NCI-H2196 (cell line): Measurements from ENCODE around the gene BCAS3.
"Not testable (repeated sequence)": the region's sequence is repeated elsewhere in the genome, so short reads cannot be mapped to it uniquely, and the experiment has no call there.

ENCODE experiments used
- DNase-seq: peaks from one replicate; lab custom pipeline; 2025; ENCODE audit not compliant: unreplicated experiment; lab: John Stamatoyannopoulos, UW

BCAS3 gene

DNA sequence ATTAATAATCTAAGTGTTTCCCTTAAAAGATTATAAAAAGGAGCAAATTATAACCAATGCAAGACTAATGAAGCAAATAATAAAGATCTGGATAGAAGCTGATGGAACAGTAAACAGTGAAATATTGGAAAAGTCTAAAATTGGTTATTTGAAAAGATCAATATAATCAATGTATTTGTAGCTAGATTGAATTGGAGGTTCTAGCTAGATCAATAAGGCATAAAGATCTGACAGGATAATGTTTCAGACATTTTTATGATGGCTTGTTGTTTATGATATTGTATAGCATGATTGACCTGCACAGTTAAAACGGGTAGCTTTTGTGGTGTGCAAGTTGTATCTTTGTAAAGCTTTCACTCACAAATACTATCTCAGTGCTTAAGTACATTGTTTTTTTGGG is 245.3 kb downstream of the BCAS3 start:
- no peak for DNase-seq

DNA sequence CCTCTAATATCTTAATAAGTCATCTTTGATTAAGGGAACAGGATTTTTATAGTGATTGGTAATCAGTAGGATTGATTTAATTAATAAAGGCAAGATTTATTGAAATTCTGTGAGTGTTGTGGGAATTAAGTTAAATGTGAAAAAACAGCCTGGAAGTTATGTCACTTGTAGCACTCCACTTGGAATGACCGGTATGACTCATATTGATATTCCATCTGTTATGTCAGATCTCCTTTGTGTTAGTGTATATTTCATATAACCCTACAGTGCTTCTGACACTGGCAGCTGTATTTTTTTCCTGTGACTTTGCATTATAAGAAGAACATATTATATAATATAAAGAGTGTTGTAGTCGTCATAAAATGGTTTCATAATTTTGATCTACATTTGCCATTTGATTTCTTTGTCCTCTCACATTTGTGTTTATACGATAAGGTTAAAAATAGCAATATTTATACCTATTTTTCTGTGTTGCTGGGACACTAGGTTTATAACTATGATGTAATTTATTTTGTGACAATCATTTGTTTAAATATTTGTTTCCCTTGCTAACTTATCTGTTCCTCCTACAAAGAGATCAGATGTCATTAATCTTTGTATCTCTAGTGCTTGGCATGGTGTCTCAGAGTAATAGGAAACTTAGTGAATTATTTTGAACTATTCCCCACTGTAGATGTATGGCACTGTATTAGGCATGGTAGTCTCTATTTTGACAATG is 249.0 kb downstream of the BCAS3 start:
- DNase-seq = no peak

DNA sequence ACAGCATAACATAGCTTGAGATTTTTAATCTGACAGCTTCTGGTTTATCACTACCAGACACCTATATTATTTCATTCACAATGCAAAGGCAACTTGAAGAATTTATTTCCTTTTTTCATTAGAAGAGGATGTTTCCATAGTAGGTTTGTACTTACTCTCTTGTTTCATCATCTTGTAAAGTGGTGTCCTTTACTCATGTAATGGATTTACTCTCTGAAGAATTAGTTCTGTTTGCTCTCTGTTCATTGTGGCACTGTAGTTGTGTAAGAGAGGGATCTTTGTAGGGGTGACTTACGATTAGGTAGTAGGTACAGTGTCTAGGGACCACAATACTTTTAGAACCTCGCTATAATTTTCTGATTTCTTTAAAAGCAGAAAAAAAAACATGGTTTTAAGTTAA is 256.1 kb downstream of the BCAS3 start:
- DNase-seq = no peak

DNA sequence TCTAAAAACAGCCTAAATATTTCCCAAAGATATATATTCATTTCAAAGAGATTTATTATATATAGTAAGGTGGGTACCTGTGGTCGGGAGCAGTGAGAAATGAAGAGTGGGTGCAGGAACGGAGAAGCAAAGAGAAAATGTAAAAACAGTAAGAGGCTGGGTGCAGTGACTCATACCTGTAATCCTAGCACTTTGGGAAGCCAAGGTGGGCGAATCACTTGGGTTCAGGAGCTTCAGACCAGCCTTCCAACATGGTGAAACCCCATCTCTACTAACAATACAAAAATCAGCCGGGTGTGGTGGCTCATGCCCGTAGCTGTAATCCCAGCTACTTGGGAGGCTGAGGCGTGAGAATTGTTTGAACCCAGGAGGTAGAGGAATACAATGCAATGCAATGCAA is 257.1 kb downstream of the BCAS3 start:
- no peak for DNase-seq

DNA sequence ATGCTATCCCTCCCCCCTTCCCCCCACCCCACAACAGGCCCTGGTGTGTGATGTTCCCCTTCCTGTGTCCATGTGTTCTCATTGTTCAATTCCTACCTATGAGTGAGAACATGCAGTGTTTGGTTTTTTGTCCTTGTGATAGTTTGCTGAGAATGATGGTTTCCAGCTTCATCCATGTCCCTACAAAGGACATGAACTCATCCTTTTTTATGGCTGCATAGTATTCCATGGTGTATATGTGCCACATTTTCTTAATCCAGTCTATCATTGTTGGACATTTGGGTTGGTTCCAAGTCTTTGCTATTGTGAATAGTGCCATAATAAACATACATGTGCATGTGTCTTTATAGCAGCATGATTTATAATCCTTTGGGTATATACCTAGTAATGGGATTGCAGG is 258.3 kb downstream of the BCAS3 start:
- DNase-seq = not testable (repeated sequence)

DNA sequence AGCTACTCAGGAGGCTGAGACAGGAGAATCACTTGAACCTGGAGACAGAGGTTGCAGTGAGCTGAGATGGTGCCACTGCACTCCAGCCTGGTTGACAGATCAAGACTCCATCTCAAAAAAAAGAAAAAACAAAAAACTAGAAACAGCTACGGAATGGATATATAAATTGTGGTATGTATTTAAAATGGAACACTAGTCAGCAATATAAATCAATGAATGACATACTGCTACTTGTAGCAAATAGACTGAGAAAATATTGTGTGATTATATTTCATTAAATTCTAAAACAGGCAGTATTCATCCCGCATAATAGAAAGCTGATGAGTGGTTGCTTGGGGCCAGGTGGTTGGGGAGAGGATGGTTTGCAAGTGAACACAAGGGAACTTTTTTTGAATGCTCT is 261.7 kb downstream of the BCAS3 start:
- DNase-seq = no peak

DNA sequence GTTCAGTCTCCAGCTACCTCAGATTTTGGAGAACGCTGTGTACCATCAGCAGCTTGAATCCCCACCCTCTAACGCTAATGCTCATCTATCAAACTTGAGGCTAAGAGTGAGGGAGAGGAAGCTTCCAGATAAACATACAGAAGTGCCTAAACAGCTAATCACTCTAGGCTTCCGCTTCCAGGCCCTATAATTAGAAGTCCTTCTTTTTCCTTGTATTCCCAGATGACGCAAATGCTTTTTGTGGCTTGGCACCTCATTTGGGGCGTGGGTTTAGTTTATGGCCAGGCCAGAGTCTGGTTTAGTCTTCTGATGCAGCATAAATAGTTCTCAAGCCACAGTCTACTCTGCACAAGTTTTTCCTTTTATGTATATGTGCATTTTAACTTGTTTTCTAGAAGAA is 263.4 kb downstream of the BCAS3 start:
- DNase-seq = no peak

DNA sequence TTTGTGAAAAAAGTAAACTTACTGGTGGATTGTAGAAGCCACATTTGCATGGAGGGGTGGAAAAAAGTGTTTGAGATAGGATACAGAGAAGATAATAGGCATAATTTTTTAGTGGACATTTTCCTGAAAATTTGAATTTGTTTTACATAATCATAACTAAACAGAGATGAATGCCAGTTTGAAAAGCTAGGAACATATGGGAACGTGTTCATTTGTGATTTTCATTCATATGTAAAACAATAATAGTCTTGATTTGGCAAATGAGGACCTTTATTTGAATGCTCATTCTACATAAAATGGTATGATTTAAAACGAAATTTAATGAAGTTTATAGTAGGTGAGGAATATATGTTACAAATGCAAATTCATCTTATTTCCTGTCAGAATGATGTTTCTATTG is 263.9 kb downstream of the BCAS3 start:
- no peak for DNase-seq

DNA sequence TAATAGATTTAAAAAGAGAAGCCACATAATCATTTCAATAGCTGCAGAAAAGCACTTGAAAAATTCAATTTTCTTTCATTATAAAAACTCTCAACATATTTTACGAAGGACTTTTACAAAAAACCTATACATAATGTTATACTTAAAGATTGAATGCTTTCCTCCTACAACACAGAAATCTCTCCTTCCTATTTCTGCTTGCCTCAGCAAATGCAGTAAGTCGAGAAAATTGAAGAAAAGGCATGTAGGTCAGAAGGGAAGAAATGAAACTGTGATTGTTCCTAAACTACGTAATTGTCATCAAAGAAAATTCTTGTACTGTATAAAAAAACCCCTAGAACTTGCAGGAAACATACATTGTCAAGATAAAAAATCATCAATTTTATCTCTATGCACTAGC is 267.1 kb downstream of the BCAS3 start:
- DNase-seq = no peak

DNA sequence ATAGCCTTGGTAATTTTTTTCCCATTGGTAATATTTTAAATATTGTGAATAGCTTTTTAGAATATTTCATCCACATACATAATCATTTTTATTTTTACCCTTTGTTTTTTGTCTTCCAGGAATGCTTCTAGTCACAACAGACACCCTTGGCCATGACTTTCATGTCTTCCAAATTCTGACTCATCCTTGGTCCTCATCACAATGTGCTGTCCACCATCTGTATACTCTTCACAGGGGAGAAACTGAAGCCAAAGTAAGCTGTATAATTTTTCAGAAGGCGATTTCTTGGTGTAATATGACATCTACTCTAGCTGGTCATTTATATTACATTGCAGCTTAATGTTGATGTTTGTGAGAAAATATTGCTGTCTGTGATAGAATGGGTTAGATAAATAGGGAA is 269.4 kb downstream of the BCAS3 start:
- no peak for DNase-seq

DNA sequence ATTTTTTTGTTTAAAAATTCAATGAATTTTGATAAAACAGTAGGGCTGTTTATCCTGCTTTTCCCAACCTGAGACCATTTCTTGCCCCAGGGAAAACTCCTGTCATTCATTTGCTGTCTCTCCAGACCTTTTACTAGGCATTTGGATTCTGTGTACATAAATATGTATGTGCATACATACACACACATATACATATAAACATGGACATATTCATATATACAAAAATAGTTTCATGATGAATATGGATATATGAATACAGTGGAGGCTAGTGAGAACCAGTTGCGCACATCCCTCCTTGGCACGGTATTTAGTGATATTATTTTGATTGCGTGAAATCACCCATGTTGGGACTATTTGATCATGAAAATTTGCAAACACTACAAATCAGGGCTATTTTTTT is 269.9 kb downstream of the BCAS3 start:
- DNase-seq = no peak

DNA sequence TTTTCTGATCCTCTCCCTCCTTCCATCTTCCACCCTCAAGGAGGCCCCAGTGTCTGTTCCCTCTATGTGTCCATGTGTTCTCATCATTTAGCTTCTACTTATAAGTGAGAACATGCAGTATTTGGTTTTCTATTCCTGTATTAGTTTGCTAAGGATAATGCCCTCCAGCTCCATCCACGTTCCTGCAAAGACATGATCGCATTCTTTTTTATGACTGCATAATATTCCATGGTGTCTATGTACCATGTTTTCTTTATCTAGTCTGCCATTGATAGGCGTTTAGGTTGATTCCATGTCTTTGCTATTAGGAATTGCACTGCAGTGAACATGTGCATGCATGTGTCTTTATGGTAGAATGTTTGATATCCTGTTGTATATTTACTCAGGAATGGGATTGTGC is 275.1 kb downstream of the BCAS3 start:
- no peak for DNase-seq

DNA sequence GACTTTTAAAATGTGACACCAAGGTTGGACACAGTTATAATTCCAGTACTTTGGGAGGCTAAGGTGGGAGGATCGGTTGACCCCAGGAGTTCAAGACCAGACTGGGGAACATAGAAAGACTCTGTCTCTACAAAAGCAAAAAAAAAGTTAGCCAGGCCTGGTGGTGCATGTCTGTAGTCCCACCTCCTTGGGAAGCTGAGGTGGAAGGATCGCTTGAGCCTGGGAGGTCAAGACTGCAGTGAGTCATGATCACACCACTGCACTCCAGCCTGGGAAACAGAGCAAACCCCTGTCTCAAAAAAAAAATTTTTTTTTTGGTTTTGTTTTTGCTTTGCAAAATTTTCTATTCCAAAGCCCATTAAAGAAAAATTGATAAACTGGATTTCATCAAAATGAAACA is 281.4 kb downstream of the BCAS3 start:
- no peak for DNase-seq

DNA sequence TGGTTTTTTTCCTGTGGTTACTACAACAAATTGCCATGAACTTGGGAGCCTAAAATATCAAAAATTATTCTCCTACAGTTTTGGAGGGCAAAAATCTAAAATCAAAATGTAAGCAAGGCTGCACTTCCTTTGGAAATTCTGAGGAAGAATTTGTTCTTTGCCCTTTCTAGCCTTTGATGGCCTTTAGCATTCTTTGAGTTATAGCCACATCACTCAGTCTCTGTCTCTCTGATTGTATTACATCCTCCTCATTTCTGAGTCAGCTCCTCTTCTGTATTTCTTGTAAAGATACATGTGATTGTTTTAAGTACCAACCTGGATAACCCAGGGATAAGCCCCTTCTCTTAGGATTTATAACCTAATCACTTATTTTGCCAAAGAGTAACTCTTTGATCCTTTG is 282.0 kb downstream of the BCAS3 start:
- DNase-seq = no peak

DNA sequence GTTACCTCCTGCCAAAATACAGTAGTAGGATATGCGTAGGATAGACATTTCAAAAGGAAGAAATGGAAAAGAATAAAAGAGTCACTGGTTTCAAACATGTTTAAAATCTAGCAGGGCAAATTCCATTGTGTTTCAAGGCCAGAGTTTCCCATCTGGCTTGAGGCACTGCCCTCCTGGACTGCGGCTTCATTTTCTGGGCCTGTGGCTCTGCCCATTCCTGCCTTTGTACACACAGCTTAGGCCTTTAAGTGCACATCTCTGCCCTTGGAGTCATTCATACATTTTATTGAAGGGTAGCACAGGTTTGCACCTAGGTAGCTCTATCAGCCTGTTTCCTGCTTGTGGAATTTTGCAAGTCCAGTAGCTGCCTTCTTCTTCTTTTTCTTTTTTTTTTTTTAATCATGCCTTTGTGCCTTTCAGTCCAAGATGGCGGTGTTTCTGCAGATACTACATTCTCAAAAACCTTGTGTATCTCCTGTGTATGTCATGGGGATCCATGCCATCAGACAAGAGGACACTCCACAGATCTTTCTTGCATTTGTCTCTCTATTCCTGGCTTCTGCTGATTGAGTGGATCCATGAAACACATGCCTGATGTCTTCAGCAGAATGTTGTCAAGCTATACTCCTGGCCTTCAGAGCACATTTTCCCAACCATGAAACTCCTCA is 282.9 kb downstream of the BCAS3 start:
- no peak for DNase-seq

DNA sequence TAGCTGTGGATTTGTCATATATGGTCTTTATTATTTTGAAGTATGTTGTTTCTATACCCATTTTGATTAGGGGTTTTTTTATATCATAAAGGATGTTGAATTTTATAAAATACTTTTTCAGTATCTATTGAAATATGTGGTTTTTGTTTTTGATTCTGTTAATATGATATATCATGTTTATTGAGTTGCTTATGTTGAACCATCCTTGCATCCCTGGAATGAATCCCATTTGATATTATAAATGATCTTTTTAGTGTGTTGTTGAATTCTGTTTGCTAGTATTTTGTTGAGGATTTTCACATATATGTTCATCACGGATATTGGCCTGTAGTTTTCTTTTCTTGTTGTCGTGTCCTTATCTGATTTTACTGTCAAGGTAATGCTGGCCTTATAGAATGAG is 286.5 kb downstream of the BCAS3 start:
- DNase-seq = no peak

DNA sequence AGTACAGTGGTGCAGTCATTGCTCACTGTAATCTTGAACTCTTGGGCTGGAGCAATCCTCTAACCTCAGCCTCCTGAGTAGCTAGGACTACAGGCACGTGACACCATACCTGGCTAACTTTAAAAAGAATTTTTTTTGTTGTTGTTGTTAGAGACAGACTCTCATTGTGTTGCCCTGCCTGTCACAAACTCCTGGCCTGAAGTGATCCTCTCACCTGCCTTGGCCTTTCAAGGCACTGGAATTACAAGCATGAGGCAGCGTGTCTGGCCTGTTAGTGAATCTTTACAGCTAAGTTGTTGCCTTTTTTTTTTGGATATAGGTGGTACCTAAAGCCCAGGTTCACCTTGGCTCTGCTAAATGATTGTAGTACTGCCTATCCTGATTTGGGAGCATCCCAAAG is 290.6 kb downstream of the BCAS3 start:
- DNase-seq = no peak

DNA sequence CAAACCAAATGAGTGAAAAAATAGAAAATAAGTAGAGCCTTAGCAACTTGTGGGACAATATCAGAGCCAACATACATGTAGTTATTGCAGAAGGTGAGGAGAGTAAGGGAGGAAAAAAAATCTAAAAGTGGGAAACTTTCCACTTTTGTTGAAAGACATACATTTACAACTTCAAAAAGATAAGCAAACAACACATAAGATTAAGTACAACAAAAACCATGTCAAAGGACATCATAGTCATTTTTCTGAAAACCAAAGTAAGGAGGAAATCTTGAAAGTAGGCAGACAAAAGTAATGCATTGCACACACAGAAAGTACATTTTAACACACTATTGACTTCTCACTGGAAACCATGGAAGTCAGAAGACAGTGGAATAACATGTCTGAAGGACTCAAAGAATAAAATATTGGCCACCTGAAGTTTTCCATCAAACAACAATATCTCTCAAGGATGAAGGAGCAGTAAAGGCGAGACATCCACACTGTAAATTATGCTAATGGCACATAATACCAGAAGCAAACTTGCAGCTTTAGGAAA is 291.9 kb downstream of the BCAS3 start:
- DNase-seq = no peak

DNA sequence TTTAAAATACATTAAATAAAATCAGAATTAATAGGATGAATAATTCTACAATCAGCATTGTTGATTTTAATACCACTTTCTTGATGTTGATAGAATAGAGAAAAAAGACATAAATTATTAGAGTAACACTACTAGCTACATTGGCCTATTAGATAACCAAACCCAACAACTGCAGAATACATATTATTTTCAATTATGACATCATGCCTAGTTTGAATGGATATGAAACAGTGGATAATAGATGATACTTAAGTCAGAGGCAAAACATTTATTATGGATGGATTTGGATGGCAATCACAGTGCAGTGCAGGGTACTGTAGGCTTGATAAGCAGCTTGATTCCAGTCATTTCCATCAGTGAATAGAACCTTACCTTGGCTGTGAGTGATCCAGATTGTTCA is 293.1 kb downstream of the BCAS3 start:
- no peak for DNase-seq

DNA sequence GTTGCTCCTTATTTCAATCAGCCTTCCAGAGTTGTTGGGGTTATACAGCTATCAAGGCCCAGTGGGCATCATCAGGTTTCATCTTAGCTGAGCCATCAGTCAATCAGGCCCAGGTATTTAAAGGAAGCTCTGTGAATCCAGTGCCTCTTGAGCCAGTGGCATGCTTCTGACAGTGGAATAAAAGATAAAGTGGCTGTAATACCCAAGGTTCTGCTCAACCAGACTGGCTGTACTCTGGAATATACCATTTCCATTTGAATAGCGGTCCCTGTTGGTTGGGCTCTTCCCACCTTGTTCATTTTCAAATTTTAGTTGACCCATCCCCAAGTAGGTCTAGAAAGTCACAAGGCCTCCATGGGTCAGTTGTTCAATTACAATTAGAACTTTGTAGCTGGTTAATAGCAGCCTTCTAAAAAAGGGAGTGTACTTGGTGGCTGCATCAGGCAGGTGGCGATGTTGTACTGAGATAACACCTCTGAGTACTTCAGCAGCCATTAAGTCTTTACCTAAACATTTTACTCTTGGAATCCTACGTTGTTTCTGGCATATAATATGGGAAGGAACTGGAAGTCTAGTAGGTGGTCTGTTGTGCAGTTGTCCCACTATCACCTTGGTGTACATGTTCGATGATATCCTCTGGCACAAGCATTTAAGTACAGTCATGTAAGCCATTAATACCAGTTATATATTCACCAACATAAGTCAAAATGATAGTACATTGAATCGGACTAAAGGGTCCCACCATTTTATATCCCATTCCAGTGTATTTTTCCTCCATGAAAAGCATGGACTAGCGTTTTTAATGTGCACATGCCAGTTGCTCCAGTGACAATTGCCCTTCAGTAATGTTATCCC is 294.1 kb downstream of the BCAS3 start:
- peak; percentile 5 for DNase-seq

DNA sequence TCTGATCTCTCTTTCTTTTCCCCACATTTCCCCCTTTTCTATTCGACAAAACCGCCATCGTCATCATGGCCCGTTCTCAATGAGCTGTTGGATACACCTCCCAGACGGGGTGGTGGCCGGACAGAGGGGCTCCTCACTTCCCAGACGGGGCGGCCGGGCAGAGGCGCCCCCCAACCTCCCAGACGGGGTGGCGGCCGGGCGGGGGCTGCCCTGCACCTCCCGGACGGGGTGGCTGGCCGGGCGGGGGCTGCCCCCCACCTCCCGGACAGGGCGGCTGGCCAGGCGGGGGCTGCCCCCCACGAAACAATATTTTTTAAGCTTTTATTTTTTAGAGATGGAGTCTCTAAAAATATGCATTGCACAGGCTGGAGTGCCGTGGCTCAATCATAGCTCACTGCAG is 299.2 kb downstream of the BCAS3 start:
- not testable (repeated sequence) for DNase-seq

DNA sequence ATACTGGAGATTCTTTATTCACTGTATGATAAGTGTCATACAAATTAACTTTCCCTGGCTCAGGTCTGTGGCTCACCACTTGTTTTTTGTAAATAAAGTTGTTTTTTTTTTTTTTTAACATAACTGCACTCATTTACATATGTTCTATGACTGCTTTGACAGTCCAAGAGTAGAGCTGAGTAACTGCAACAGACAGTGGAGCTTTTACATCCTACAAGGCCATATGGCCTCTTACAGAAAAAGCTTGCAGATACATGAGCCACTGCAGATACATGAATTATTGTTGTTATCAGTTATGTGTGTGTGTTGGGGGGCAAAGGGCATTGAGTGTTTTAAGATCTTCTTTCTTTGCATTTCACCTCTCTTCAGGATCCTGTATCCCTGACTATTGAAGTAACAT is 311.7 kb downstream of the BCAS3 start:
- no peak for DNase-seq
